Chondrocyte (in vitro differentiated cells): ENCODE data around the gene QSOX2. TPM values are rescaled to one million over a fixed set of nuclear protein-coding genes. Genes with fewer than 3 reads are reported as not detected.

Experiments
- DNase-seq: peaks from one replicate; pipeline ENCODE4 v3.0.0; 2021; ENCODE audit warnings: mixed read lengths, low spot score
- H3K27ac Mint-ChIP-seq: one replicate; pipeline ENCODE4 v1.8.0; 2021; ENCODE audit warnings: mild to moderate bottlenecking, moderate library complexity, mixed read lengths; ENCODE audit not compliant: unreplicated experiment
- H3K27me3 Mint-ChIP-seq: 2 replicates; pipeline ENCODE4 v1.8.0; 2021; ENCODE audit warnings: low read depth, mixed read lengths
- H3K36me3 Mint-ChIP-seq: 2 replicates; pipeline ENCODE4 v1.8.0; 2021; ENCODE audit warnings: low read depth, mixed read lengths
- H3K4me1 Mint-ChIP-seq: 2 replicates; pipeline ENCODE4 v1.8.0; 2021; ENCODE audit warnings: low read depth, mild to moderate bottlenecking, mixed read lengths
- H3K4me3 Mint-ChIP-seq: one replicate; pipeline ENCODE4 v1.8.0; 2021; ENCODE audit warnings: mild to moderate bottlenecking, moderate library complexity, mixed read lengths; ENCODE audit not compliant: unreplicated experiment
- H3K9me3 Mint-ChIP-seq: 2 replicates; pipeline ENCODE4 v1.8.0; 2021; ENCODE audit warnings: low read depth, mixed read lengths
- total RNA-seq: library from RNA; stranded (reverse); gene quantifications from 3 replicates; pipeline ENCODE4 v1.2.1, GENCODE V29; 2021
- TF ChIP-seq, protein P1 (sequence below): fragments of 200-600 bp; sonication (generic); IDR thresholded peaks from 2 replicates; pipeline ENCODE4 v1.5.0; 2021; ENCODE audit warnings: antibody characterized with exemption, mild to moderate bottlenecking, moderate library complexity

Gene QSOX2
- total RNA-seq, 1 donor from 2014 or later = 14.3 TPM

DNA sequence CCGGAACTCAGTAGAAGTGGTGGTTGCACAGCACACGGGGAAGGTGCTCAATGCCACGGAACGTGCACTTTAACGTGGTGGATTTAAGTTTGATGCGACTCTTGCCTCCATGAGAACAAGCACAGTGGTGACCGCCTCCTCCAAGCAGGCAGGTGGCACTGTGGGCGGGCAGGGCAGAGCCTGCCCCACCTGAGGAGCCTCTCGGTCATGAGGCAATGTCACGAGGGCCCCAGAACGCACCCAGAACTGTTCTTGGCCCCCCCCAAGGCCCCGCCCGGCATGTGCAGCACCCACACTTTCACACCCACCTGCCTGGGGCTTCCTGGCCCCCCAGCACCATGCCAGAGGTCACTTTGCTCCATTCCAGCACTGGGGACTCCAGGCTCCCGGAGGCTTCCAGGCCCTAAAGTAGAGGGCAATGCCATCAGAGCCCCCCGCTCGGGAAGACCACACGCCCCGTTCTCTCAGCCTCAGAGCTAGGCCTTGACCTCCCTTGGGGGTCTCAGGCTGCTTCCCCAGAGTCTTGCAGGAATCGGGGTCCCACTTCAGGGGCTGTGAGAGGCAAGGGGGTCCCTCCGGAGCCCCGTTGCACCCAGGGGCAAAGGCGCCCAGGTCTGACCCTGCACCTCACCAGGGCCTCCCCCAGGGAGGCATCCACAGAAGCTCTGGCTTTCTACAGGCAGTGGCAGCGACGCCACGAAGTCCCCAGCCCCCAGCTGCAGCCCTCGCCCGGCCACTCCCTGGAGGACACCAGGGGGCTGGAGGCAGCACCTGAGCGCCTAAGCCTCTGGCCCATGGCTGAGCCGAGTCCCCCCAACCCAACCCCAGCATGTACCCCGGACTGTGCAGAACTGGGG is 44.3 kb upstream of the QSOX2 start:
- no peak overlapping the region for H3K27ac Mint-ChIP-seq
- no peak overlapping the region for H3K4me3 Mint-ChIP-seq
- H3K27me3 Mint-ChIP-seq = peaks cover 23% of the 10 kb centered on the region
- no peaks in the 10 kb centered on the region for H3K4me1 Mint-ChIP-seq
- DNase-seq = no peak
- no peaks in the 10 kb centered on the region for H3K36me3 Mint-ChIP-seq
- no peaks in the 10 kb centered on the region for H3K9me3 Mint-ChIP-seq
- TF ChIP-seq, protein P1, sequence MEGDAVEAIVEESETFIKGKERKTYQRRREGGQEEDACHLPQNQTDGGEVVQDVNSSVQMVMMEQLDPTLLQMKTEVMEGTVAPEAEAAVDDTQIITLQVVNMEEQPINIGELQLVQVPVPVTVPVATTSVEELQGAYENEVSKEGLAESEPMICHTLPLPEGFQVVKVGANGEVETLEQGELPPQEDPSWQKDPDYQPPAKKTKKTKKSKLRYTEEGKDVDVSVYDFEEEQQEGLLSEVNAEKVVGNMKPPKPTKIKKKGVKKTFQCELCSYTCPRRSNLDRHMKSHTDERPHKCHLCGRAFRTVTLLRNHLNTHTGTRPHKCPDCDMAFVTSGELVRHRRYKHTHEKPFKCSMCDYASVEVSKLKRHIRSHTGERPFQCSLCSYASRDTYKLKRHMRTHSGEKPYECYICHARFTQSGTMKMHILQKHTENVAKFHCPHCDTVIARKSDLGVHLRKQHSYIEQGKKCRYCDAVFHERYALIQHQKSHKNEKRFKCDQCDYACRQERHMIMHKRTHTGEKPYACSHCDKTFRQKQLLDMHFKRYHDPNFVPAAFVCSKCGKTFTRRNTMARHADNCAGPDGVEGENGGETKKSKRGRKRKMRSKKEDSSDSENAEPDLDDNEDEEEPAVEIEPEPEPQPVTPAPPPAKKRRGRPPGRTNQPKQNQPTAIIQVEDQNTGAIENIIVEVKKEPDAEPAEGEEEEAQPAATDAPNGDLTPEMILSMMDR = no peak

DNA sequence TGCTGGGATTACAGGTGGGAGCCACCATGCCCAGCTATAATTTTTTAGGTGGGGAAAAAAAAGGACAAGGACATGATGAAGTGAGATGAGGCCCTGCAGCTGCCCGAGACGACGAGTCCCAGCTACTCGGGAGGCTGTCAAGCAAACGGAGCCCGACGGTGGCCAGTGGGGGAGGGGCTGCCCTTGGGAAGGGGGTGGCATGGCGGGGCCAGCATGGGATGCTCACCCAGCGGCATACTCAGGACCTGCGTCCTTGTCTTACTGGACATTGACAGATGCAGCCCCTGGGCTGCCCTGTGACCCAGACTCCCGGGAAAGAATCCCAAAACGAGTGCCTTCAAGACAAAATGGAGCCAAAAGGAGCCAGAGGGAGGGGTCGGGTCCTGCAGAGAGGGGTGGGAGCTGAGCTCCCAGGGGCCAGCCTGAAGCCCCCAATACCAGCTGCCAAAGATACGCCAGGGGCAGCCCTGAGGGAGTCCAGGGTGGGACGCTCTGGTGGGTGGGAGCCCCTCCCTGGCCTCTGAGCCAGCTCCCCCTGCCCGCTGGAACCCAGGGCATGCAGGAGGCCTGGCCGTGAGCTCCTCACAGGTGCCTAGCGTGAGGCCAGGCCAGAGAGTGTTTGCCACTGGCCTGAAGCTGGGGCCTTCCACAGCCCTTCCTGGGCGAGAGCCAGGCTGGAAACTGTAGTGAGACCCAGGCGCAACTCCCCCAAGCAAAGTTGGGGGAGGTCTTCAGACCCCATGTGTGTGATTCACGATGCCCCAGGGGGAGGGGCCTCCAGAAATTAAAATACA is 42.5 kb upstream of the QSOX2 start:
- peaks cover 26% of the 10 kb centered on the region for H3K27me3 Mint-ChIP-seq
- TF ChIP-seq, protein P1 = no peak
- H3K9me3 Mint-ChIP-seq = no peaks in the 10 kb centered on the region
- no peaks in the 10 kb centered on the region for H3K36me3 Mint-ChIP-seq
- H3K4me1 Mint-ChIP-seq = peaks cover 4% of the 10 kb centered on the region
- no peak overlapping the region for H3K27ac Mint-ChIP-seq
- DNase-seq = no peak
- H3K4me3 Mint-ChIP-seq = no peak overlapping the region

DNA sequence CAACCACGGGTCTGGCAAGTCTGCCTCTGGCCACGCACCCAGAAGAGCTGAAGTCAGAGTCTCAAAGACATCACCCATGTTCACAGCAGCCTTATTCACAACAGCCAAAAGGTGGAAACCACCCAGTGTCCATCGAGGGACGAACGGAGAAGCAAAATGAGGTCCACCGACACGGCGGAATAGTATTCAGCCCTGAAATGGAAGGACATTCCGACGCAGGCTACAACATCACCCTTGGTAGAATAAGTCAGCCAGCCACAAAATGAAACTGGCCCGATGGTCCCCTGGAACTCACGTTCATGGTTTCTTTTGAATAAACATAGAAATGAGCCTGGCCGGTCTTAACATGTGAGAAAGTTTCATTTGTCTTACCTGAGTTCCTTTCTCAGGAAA is 41.4 kb upstream of the QSOX2 start:
- peaks cover 26% of the 10 kb centered on the region for H3K27me3 Mint-ChIP-seq
- H3K4me3 Mint-ChIP-seq = no peak overlapping the region
- H3K36me3 Mint-ChIP-seq = no peaks in the 10 kb centered on the region
- peaks cover 4% of the 10 kb centered on the region for H3K4me1 Mint-ChIP-seq
- H3K27ac Mint-ChIP-seq = no peak overlapping the region
- DNase-seq = no peak
- TF ChIP-seq, protein P1 = no peak
- H3K9me3 Mint-ChIP-seq = no peaks in the 10 kb centered on the region

DNA sequence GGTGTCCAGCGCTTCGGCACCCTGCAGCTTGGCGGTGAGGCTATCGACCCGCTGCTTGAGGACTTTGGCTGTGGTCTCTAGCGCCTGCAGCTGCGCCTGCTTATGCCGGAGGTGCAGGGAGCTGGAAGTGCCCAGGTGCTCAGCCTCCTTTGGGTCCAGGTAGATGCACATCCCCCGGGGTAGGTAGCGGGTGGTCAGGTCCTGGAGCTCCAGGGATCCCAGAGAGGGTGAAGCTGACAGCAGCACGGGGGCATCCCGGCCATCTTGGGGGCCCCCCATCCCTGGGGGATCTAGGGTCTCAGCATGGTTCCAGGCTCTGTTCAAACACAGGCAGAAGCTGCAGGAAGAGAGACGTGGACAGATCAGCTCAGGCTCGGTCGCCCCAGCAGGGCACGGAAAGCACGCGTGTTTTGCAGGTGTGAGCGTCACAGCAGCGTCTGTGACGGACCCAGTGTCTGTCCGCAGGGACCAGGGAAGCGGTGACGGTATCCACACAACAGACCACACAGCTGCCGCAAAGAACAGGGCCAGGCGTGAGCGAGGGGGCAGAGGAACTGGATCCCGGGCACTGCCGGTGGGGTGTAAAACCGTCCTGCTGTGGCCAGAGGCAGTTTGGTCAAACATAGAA is 40.9 kb upstream of the QSOX2 start:
- H3K9me3 Mint-ChIP-seq = no peaks in the 10 kb centered on the region

More for the DNA sequence above, 40.9 kb upstream of the QSOX2 start:
- TF ChIP-seq, protein P1 = no peak
- no peak for DNase-seq
- Mint-ChIP-seq H3K4me1 (peaks cover 4% of the 10 kb centered on the region), H3K36me3 (no peaks in the 10 kb centered on the region), H3K4me3 (no peak overlapping the region), H3K27me3 (peaks cover 26% of the 10 kb centered on the region), H3K27ac (no peak overlapping the region)
